Inflammatory macrophage treated with lipopolysaccharide for 4 hours (primary cell): Measurements from ENCODE around the gene CFAP206.
"Not testable (repeated sequence)": the region's sequence is repeated elsewhere in the genome, so short reads cannot be mapped to it uniquely, and the experiment has no call there.

Source experiments
- DNase-seq: peaks from one replicate; pipeline ENCODE4 v3.0.0-alpha.2; 2020

Gene CFAP206

DNA sequence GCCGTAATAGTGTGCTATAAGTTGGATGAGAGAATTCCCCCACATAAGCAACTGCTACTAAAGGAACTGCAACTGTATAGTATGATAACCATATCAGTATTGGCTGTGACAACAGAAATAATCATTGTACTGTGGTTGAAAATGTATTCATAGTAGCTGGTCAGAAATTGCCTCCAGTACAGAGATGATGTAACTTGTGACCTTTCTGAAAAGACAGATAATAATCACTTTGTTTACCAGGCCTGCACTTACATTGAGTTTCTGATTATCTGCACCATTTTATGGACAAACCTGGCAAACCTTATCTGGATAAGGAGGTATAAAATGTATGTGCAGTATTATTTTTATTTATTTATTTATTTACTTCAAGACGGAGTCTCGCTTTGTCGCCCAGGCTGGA is 19.0 kb downstream of the CFAP206 start:
- no peak for DNase-seq

DNA sequence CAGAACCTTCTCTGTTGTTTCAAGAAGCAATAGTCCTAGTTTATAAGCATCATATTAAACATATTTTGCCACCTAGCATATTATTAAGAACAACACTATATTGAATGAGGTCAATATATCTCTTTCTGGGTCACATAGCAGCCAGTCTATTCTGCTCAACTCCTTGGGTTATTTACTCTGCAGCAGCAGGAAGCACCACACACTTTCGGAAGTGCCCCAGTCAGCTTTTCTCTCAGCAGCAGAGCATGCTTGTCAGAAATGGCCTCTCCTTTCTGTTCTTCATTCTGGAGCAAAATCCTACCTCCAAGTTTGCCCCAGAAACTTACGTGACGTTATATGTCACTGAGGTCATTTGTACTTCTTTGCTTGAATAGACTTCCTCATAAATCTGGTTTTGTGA is 22.7 kb downstream of the CFAP206 start:
- DNase-seq, result no peak

DNA sequence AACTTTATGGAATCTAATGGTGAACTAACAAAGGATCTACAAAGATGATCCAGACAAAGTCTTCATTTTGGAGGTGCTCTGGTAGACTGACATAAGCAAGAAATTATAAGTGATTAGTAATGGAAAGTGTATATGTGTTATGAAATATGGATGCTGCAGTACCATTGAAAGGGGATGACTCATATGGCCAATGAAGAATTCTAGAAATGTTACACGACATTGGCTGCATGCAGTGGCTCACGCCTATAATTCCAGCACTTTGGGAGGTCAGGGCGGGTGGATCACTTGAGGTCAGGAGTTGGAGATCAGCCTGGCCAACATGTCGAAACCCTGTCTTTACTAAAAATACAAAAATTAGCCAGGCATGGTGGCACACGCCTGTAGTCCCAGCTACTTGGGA is 23.5 kb downstream of the CFAP206 start:
- no peak for DNase-seq

DNA sequence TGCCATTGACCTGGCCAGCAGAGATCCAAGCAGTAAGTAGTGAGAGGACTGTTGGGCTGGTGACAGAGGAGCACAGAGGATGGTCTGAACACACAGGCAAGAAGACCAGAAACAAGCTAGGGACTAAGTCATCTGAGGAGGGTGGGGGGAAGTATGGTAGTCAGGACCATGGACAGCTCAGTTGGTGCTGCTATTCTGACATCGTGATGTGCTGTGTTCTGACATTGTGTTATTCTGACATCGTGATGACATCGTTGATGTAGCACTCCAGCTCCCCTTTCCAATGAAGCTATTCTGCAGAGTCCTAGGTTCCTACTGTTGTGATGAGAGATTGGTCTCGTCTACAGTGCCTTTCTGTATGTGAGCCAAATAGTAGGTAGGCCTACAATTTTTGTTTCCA is 28.7 kb downstream of the CFAP206 start:
- peak; percentile 25 for DNase-seq

DNA sequence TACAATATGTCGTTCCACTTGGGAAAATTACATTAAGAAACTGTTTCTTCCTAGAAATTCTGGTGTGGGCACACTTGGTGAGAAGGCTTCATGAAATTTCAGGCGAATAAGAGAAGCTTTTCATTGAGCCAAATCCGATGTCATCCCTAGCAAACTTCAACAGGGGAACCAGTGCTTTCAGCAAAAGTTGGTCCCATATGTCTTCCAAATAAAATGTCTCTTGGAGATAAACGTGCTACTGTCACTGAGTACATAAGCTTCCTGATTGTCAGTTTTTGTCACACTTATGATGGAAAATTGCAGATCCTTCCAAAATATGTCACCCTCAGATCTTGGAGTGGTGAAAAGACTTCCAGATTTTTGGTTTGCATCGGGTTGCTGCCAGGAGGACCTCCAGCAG is 33.9 kb downstream of the CFAP206 start:
- DNase-seq, result no peak

DNA sequence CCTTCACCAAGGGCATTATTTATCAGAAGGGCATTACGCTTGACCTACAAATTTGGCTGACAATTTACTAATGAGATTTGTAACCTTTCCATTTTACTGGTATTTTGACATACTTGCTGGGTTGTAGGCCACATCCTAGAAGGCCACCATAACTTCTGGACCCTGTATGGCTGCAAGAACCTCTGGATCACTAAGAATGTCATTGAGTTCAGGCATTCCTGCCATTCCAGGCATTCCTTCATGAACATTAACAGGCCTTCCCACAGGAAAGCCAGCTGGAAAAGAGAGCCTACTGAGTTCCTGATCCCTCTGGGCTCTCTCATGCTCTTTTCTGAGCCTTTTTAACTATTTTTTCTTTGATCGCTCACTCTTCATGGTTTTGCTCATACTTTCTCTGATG is 36.6 kb downstream of the CFAP206 start:
- no peak for DNase-seq

DNA sequence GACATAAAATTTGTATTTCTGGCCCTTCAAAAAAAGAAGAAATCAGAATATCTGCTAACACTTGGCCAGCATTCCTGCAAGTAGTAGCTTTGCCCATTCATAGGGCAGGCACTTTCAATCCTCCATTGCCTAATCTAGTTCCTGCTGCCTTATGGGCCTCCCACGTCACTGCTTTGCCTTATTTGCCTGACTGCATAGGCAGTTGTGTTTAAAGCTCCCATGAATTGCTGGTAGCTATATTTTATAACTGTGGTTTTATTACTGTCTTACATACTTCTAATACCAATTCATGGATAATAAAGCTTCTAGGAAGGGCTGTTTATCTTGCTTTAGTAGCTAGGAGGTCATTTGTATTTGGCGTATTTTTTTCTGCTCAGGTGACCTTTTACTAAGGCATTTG is 57.3 kb downstream of the CFAP206 start:
- no peak for DNase-seq

DNA sequence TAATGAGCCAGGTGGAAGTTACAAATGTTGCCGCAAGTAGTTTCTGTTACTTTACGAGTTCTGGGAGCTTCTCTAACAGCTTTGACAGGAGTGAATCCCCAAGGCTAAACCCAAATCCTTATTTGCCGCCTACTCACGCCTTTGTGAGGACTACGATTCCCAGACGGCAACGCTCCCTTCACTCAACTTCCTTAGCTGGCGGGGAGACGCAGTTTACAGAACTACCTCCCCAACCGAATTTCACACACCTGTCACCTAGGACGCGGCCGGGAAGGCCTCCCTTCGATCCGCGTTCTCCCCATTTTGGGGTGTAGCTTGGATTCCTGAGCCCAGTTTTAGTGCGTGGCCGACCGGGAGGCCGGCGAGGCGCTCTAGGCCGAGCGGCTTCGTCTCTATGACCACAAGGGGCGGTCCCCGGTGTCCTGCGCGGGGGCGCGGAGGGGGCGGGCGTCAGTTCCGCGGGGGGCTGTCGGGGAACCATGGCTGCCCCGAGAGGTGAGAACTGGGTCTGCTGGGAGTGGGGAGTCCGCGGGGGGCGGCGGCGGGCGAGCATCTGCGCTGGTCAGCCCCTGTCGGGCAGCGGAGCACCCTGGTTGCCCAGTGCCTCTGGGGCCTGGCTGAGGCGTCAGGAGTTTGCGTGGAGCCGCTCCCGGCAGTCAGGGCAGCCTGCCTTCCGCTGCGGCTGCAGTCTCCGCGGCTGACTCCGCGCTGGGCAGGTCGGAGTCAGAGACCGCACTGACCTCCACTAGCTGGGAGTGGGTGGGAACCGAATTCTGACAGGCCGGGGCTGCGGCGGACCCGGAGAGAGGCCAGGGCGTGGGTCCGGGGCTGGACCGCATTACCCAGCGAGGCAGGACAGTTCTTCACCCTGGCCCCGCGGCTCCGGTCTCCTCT is 65.0 kb downstream of the CFAP206 start, which contains the start of gene SLC35A1:
SLC35A1 (plus strand) TSS at position 450 of the 894 bp plus-strand sequence; CDS start at position 480, 30 bp downstream.
- peak; percentile 71 for DNase-seq

DNA sequence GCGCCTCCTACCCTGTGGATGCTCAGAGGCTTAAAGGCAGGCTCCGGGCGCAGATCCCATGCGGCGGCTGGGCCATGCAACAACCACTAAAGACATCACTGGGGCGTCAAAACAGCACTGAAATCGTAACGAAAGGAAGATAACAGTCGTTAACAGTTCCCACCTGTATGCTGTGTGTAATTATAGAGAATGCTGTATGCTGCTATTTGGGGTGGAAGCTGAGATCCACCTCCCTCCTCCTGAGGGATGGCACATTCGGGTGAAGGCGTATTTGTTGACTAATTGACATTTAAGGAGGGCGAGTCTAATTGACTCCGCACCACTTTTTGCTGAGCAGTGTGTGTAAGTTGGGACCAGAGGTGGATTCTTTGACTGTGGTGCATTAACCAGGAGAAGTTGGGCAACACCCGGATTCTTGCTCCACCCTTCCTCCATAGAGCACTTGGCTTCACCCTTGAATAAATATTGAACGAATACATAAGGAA is 65.7 kb downstream of the CFAP206 start:
- DNase-seq, result peak; percentile 39

DNA sequence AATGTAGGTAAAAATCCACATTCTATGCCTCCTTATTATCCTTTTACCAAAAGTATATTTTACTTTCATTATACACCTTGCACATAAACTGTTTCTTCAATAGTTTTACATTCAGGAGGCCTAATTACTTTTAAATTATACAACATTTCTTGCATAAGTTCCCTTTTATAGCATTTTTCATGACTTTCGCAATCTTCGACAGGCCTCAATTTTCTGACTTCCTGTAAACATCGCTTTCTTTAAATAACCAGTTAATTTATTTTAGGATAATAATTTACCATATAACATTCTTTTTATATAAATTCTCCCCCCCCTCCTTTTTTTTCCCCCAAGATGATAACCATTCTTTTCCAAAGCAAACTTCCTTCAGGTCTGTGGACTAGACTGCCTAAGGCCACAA is 74.2 kb downstream of the CFAP206 start:
- peak; percentile 73 for DNase-seq

DNA sequence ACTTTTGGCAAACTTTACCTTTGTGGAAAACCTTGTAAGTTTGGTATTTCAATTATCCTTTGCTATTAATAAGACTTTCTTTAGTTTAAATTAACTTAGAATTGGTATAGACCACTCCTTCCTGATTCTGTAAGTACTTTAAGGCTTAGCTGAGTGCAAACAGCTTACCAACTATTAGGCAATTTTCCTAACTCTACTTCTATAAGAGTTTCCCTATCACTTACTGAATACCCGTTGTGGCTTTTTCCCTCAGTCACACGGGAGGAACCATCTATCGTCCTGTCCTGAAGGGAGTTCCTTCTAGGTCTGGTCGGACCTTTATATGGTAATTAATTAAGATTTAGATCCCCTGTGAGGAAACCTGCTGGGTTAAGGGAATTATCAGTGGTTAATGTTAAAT is 74.6 kb downstream of the CFAP206 start:
- peak; percentile 80 for DNase-seq

DNA sequence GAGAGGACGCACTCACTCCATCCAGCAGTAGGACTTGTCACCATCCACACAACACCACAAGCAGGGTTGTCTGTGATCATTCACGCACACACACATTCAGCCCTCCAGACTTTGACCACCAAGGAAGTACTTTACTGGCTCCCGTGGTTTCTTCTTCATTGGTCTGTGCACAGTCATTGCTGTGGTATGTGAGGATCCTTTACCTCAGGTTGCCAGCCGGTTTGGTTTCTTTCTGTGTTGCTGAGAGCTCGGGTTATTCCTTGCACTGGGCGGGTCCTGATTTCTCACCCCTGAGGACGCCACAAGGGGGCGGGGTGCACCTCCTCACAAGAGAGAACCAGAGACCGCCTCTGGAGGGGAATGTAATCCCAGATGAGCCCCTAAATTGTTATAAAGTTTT is 76.2 kb downstream of the CFAP206 start:
- DNase-seq, result peak; percentile 7

DNA sequence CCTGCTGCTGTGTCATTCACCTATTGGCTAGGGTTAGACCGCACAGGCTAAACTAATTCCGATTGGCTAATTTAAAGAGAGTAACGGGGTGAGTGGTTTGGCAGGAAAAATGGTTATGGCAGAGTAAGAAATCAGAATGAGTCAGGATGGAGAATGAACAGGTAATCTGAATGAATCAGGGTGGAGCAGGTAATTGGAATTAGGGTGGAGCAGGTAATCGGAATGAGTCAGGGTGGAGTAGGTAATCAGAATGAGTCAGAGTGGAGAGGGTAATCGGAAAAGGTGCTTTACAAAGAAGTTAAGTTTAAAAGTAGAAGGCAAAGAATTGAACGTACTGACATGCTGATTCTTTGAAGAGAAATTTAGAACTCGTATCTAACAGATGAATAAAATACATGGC is 76.7 kb downstream of the CFAP206 start:
- DNase-seq, result no peak

DNA sequence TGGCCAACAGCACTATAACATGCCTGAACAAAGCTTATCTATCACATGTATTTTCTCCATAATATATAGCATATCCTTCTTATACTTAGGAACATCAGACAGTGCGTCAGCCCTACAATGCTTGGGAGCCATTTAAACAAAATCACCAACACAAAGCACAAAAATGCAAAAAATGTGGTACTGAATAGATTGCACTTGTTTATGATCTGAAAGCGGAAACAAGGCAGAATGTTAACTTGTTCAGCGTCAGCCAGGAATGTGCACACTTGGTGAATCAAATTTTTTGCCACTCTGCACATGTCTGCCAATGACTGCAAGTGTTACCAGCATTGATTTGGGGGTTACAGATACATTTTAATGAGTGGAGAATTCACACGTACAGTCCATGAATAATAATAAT is 79.8 kb downstream of the CFAP206 start:
- DNase-seq, result no peak

DNA sequence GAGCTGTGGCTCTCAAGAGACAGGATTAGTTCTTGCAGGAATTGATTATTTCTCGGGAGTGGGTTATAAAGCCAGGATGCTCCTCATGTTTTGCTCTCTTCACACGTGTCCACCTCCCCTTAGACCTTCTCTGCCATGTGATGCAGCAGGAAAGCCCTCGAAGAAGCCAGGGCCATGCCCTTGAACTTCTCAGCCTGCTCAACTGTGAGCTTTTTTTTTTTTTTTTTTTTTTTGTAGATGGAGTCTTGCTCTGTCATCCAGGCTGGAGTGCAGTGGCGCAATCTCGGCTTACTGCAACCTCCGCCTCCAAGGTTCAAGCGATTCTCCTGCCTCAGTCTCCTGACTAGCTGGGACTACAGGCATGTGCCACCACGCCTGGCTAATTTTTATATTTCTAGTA is 81.6 kb downstream of the CFAP206 start:
- DNase-seq, result not testable (repeated sequence)

DNA sequence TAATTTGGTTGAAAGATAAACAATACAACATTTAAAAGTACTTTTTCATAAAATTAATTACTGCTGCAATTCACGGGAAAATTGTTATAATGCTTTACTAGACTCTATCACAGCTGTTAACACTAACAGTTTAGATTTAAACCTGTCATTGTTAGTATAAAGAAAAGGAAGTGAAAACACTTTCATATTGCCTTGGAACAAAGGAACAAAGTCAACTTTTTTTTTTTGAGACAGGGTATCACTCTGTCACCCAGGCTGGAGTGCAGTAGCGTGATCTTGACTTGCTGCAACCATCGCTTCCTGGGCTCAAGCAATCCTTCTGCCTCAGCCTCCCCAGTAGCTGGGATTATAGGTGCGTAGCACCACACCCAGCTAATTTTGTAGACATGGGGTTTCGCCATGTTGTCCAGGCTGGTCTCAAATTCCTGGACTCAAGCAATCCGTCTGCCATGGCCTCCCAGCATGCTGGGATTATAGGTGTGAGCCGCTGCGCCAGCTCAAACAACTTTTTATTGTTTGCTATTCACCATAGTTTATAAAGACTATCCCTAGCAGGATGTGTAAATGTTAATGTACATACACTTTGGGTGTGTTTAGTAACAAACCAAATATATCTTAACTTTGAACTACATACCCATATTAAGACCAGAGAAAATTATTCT is 87.1 kb downstream of the CFAP206 start:
- DNase-seq, result no peak

DNA sequence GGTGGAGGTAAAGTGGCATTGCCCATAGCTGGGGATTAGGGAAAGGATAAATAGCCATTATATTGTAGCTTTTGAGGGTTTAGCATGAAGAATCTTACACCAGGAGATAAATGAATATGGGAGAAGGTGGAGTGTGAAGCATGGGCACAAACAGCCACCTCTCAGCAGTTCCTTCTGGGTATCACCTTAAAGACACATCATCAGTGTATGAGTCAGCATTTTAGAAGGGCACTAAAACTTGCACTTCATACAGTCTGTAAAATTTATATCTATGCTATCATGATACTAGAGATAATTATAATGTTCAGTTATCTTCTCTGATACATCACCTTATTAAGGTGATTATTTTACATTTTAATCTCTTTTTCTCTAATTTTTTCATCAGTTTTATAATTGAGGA is 90.3 kb downstream of the CFAP206 start:
- no peak for DNase-seq

DNA sequence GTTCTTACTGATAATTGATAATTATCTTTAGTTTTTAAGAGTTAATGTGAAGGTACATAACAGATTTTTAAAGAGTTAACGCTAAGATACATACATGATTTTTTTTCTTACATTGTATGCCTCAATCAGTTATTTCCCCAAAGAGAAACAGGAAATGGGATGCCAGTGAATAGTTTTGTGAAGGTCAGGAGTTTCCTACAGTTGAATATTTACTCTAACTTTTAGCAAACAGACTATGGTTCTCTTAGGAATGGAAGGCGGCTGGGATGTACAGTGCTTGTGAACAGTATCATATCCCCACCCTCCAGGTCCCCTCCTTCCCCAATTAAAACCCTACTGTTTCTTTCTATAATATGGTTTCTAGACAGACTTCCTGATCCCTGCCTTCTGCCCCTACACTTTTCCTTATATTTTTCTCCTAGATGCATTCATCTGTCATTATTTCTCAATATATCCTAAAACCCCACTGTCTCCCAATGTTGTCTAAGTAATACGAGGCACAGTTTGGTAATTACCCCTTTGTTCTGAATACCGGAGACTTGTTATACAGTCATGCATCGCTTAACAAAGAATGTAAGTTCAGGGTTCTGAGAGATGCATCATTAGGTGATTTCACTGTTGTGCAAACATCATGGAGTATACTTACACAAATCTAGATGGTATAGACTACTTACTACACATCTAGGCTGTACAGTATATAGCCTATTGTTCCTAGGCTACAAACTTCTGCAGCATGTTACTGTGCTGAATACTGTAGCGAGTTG is 94.2 kb downstream of the CFAP206 start:
- DNase-seq, result no peak

DNA sequence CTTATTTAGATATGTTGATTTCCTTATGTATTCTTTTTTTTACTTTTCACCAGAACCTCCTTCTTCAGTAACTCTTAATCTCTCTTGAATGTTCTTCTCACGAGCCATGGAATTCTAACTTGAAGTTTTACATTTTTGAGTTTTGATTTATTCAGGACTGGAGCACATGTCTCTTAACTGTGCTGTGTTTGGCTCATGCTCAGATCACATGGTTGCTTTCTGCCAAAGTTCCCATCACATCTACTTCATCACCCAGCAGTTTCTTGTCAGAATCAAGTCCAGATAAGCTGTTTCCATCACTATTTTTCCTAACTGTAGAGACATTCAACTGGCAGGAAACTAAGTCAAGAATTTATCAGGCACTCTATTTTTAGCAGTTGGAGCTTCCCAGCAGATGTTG is 96.7 kb downstream of the CFAP206 start:
- DNase-seq, result no peak
